Mucosa of descending colon (tissue), 3 donors: ENCODE measurements around the gene FOXN3. TPM values are rescaled to one million over a fixed set of nuclear protein-coding genes. Genes with fewer than 3 reads are reported as not detected.

ENCODE experiments used
- ATAC-seq: fragments of 200-7000 bp; cut with Tn5 transposase; one replicate; pipeline ENCODE4 v1.9.1; 2020; ENCODE audit warnings: mild to moderate bottlenecking, moderate library complexity
- DNase-seq, 3 donors: peaks; one replicate each; pipeline ENCODE4 v3.0.0-alpha.2; 2020
- H3K36me3 ChIP-seq: fragments of 200-600 bp; one replicate; pipeline ENCODE4 v1.8.0; 2021; ENCODE audit warnings: low read depth, mild to moderate bottlenecking
- H3K4me1 ChIP-seq: fragments of 200-600 bp; one replicate; pipeline ENCODE4 v1.8.0; 2021; ENCODE audit warnings: low read depth, mild to moderate bottlenecking
- H3K4me3 ChIP-seq: fragments of 200-600 bp; one replicate; pipeline ENCODE4 v1.8.0; 2021; ENCODE audit warnings: mild to moderate bottlenecking
- H3K9me3 ChIP-seq: fragments of 200-600 bp; one replicate; pipeline ENCODE4 v1.8.0; 2021; ENCODE audit warnings: mild to moderate bottlenecking
- intact Hi-C, 2 donors: fragments of 100-400 bp; cut with DNase I in 1 of 2; cut with micrococcal nuclease in 1 of 2; formaldehyde crosslinking; loops; one replicate each; pipeline versions ENCODE4 v1.11.0 to v1.11.1; 2022; cut with DNase I, micrococcal nuclease
- total RNA-seq, 3 donors: library from RNA; stranded (reverse); fragmentation: NEBNext Ultra II Directional in 2 of 3; extraction: Animal tissue kit (Norgen Biotek cat#: 25700) in 2 of 3; gene quantifications; one replicate each; pipeline versions ENCODE4 v1.2.1 to v1.2.4, GENCODE V29; 2021 to 2023
- TF ChIP-seq, protein P1 (sequence below): fragments of 200-600 bp; IDR thresholded peaks from one replicate; pipeline ENCODE4 v1.8.0; 2022; ENCODE audit warnings: antibody characterized with exemption, mild to moderate bottlenecking
- donor health status: DM: no; HTN: no; CAD: no; lungs with moderate emphysema.
- donor health status: DM: no; HTN: no; CAD: no.
- donor health status: DM: no; HTN: yes; CAD: no.

FOXN3 gene
- total RNA-seq, 3 donors from 2014 or later: 77.4 to 154 (median 113) TPM

DNA sequence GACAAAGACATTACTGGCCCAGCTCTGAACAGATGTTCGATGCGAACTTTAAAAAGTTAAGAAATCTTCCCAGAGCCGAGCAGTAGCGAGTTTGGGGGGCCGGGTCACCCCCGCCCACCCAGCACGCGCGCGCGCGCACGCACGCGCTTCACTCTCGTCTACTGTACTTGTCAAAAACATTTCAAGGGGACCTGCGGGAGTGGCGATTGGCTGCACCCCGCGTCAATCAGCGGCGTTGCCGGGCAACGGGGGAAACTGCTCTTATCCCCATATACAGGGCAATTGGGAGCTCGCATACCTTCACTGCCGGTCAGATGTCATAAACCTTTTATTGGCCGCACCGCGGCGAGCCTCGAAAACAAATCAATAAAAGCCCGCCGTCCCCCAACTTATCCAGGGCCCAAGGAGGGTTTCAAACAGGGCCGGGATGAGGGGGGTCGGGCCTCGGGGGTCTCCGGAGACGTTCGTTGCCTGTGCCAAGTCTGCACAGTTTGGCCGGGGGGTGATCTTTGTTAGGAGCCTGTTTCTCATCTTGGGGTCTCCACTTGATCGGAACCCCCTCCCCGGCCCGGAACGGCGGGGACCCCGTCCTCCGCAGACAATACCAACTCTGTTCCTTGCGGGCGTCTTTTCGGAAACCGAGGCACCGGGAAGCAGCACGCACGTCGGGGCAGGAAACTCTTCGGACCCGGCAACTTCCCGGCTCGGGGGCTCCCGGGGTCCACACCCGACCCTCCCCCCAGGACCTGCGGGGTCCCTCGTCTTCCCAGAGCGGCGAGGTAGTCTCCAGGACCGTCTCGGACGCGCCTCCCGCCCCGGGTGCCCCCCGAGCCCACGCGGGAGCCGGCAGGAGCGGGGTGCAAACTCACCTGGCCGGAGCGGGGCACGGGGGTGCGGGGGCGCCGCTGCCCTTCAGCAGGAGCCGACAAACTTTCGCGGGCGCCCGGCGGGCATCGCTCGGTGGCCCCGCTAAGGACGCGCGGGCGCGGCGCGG lies 734 bp downstream of the FOXN3 start:
- TF ChIP-seq, protein P1, sequence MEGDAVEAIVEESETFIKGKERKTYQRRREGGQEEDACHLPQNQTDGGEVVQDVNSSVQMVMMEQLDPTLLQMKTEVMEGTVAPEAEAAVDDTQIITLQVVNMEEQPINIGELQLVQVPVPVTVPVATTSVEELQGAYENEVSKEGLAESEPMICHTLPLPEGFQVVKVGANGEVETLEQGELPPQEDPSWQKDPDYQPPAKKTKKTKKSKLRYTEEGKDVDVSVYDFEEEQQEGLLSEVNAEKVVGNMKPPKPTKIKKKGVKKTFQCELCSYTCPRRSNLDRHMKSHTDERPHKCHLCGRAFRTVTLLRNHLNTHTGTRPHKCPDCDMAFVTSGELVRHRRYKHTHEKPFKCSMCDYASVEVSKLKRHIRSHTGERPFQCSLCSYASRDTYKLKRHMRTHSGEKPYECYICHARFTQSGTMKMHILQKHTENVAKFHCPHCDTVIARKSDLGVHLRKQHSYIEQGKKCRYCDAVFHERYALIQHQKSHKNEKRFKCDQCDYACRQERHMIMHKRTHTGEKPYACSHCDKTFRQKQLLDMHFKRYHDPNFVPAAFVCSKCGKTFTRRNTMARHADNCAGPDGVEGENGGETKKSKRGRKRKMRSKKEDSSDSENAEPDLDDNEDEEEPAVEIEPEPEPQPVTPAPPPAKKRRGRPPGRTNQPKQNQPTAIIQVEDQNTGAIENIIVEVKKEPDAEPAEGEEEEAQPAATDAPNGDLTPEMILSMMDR: no peak
- no peaks in the 10 kb centered on the region for H3K9me3 ChIP-seq

GRCh38 chr14:89415159-89415558 lies 1.9 kb downstream of the FOXN3 start:
- TF ChIP-seq, protein P1: no peak
- no peak for DNase-seq
- intact Hi-C loops: loop anchor here (10.0 kb wide), 2 partner anchors 50 to 240 kb away; no protein-coding TSS in a partner anchor
- H3K4me1 ChIP-seq: peaks cover 23% of the 10 kb centered on the region
- no peaks in the 10 kb centered on the region for H3K9me3 ChIP-seq
- H3K4me3 ChIP-seq: no peak overlapping the region
- no peaks in the 10 kb centered on the region for H3K36me3 ChIP-seq
- no peak for ATAC-seq

More for the DNA sequence above, 734 bp downstream of the FOXN3 start:
- intact Hi-C loops: loop anchor here (2.0 to 10.0 kb wide), 3 partner anchors 51 to 241 kb away; no protein-coding TSS in a partner anchor
- H3K4me1 ChIP-seq: peaks cover 25% of the 10 kb centered on the region
- H3K36me3 ChIP-seq: no peaks in the 10 kb centered on the region
- DNase-seq (peak; percentile 99 to 100 (median 99)), ATAC-seq (peak; percentile 84)
- H3K4me3 ChIP-seq: peak overlapping the region; percentile 87

- TF ChIP-seq, protein P1: no peak
- no peaks in the 10 kb centered on the region for H3K9me3 ChIP-seq
- ATAC-seq (no peak), DNase-seq (no peak)
- no peaks in the 10 kb centered on the region for H3K36me3 ChIP-seq
- H3K4me1 ChIP-seq: peaks cover 13% of the 10 kb centered on the region
- intact Hi-C loops: loop anchor here (10.0 kb wide), 2 partner anchors 47 to 237 kb away; no protein-coding TSS in a partner anchor
- no peak overlapping the region for H3K4me3 ChIP-seq
Observed at GRCh38 chr14:89411976-89412375, 5.1 kb downstream of the FOXN3 start.

GRCh38 chr14:89409961-89410360 lies 7.1 kb downstream of the FOXN3 start:
- DNase-seq: no peak
- no peaks in the 10 kb centered on the region for H3K36me3 ChIP-seq
- no peaks in the 10 kb centered on the region for H3K9me3 ChIP-seq
- H3K4me1 ChIP-seq: peaks cover 18% of the 10 kb centered on the region
- H3K4me3 ChIP-seq: no peak overlapping the region
- TF ChIP-seq, protein P1: no peak
- intact Hi-C loops: loop anchor here (10.0 kb wide), 2 partner anchors 45 to 235 kb away; no protein-coding TSS in a partner anchor
- no peak for ATAC-seq

GRCh38 chr14:89408907-89409700 lies 7.9 kb downstream of the FOXN3 start:
- intact Hi-C loops: no loop called here
- ATAC-seq (no peak), DNase-seq (no peak)
- no peaks in the 10 kb centered on the region for H3K36me3 ChIP-seq
- no peak overlapping the region for H3K4me3 ChIP-seq
- TF ChIP-seq, protein P1: no peak
- no peaks in the 10 kb centered on the region for H3K9me3 ChIP-seq
- H3K4me1 ChIP-seq: peaks cover 11% of the 10 kb centered on the region
